Measurements from ENCODE around the gene GC. TPM values are rescaled to one million over a fixed set of nuclear protein-coding genes. Genes with fewer than 3 reads are reported as not detected.

Gene GC
- total RNA-seq, 1 experiment from 2014 or later, result not detected

GRCh38 chr4:71769434-71769833, 14.4 kb downstream of the GC start:
- no peaks in the 10 kb centered on the region for H3K79me1 ChIP-seq (ENCODE audit: insufficient read depth, low read depth, low read length, poor library complexity, severe bottlenecking)
- DNase-seq, result no peak
- H2BK120ac ChIP-seq (ENCODE audit: low read depth, low read length, poor library complexity, severe bottlenecking), result no peak overlapping the region
- no peak overlapping the region for H3K27ac ChIP-seq (ENCODE audit: insufficient read length, low read depth, low read length)
- H3K14ac ChIP-seq (ENCODE audit: insufficient read depth, low read length), result no peak overlapping the region
- no peaks in the 10 kb centered on the region for H3K79me2 ChIP-seq (ENCODE audit: insufficient read depth, low read length)
- no peak overlapping the region for H2BK5ac ChIP-seq (ENCODE audit: insufficient read length, low read length)
- peaks cover 7% of the 10 kb centered on the region; the same call in 1 of the 2 replicates for H3K4me1 ChIP-seq (ENCODE audit: insufficient read depth, low read length)
- no peak overlapping the region for H2BK12ac ChIP-seq (ENCODE audit: insufficient read length, low read depth, low read length)
- Mint-ChIP-seq H3K27ac (no peak overlapping the region), H3K4me1 (peaks cover 32 to 45% of the 10 kb centered on the region in 2 experiments), H3K36me3 (ENCODE audit: insufficient read depth in 1 of 3, low read depth in 3 of 3) (peaks cover 4 to 12% (median 11%) of the 10 kb centered on the region in 3 experiments; a peak in 5 of 7 replicates), H3K4me3 (no peak overlapping the region), H3K9me3 (peaks cover 0 to 5% of the 10 kb centered on the region in 2 experiments; a peak in 1 of 5 replicates), H3K27me3 (ENCODE audit: low read depth) (no peaks in the 10 kb centered on the region)
- no peaks in the 10 kb centered on the region for H4K20me1 ChIP-seq (ENCODE audit: control insufficient read depth, insufficient read depth, insufficient read length)
- no peak overlapping the region for H4K5ac ChIP-seq (ENCODE audit: insufficient read length, low read depth, low read length)
- H3K23ac ChIP-seq (ENCODE audit: insufficient read length, low read depth, low read length), result no peak overlapping the region
- no peak overlapping the region for H2BK20ac ChIP-seq (ENCODE audit: low read depth, low read length, poor library complexity, severe bottlenecking)
- no peak overlapping the region for H3K4ac ChIP-seq (ENCODE audit: low read depth, low read length)
- H3K9ac ChIP-seq (ENCODE audit: extremely low read depth, insufficient read length, low read length), result no peak overlapping the region
- no peak for TF ChIP-seq CTCF (conservative IDR thresholded peaks at IDR 0.05)
- no peaks in the 10 kb centered on the region for H3K23me2 ChIP-seq (ENCODE audit: insufficient read length, low read depth, low read length, poor library complexity, severe bottlenecking)
- no peak overlapping the region for H4K91ac ChIP-seq (ENCODE audit: insufficient read length, low read depth, low read length)
- no peak overlapping the region for H3K4me2 ChIP-seq (ENCODE audit: insufficient read depth, insufficient read length, low read length)
- no peaks in the 10 kb centered on the region for H3K9me3 ChIP-seq (ENCODE audit: control insufficient read depth, low read depth, low read length)
- no peak overlapping the region for H3K18ac ChIP-seq (ENCODE audit: insufficient read length, low read depth, low read length)
- no peaks in the 10 kb centered on the region for H3K27me3 ChIP-seq (ENCODE audit: insufficient read depth, low read length)
- H4K8ac ChIP-seq (replicated peaks; ENCODE audit: insufficient read length, low read depth, low read length), result no peak overlapping the region
- H2BK15ac ChIP-seq (ENCODE audit: low read depth, low read length), result no peak overlapping the region
- no peak overlapping the region for H2AFZ ChIP-seq (ENCODE audit: low read length)
- H2AK5ac ChIP-seq (ENCODE audit: insufficient read length, low read length), result no peak overlapping the region
- no peak overlapping the region for H3T11ph ChIP-seq (ENCODE audit: low read length)
- no peak overlapping the region for H3K56ac ChIP-seq (ENCODE audit: insufficient read length, low read depth, low read length)
- WGBS (ENCODE audit: extremely low coverage, insufficient read length, low lambda C conversion rate), result no CpG with 5 or more reads among the region's 3 CpGs
